Right lung (tissue), 10 donors: Measurements from ENCODE around the gene KLF12. TPM values are rescaled to one million over a fixed set of nuclear protein-coding genes. Genes with fewer than 3 reads are reported as not detected.
A peak's percentile ranks its signal among the peaks of the same experiment; 100 is the strongest.

Source experiments
- DNase-seq, 2 donors: peaks; one replicate each; pipeline ENCODE4 v3.0.0-alpha.2; 2013
- long read RNA-seq, 8 donors: transcript quantifications; one replicate each; lab custom pipeline, GENCODE V29; 2026
- polyA plus RNA-seq, 5 donors: library from polyadenylated mRNA; unstranded; fragments of 120-200 nt; gene quantifications; one replicate each; pipeline versions ENCODE4 v1.2.1 to v1.2.3, GENCODE V29; 2013; ENCODE audit warnings: inconsistent platforms in 1 of 5, low replicate concordance in 1 of 5; ENCODE audit not compliant: insufficient read length in 5 of 5, insufficient read depth in 1 of 5

Gene KLF12
- polyA plus RNA-seq = 10 to 100 TPM; 14.1 to 26.4 (median 24.7) TPM
- long read RNA-seq, donor 1, full-length matches to known transcripts = 1 of 1 reads
- long read RNA-seq, donor 1, partial matches to known transcripts = 0 of 1 reads
- long read RNA-seq, donor 1, other reads (novel, unspliced or antisense) = 0 of 1 reads
- long read RNA-seq, donor 2 = 0 reads
- long read RNA-seq, donor 3 = 0 reads
- long read RNA-seq, donor 4 = 0 reads
- long read RNA-seq, donor 5 = 0 reads
- long read RNA-seq, donor 6 = 0 reads
- long read RNA-seq, donor 7 = 0 reads
- long read RNA-seq, donor 8 = 0 reads

- DNase-seq = peak; percentile 89
Observed at GRCh38 chr13:74134221-74134776, at the start of gene KLF12. TSS of gene KLF12 (minus strand) at chr13:74134404.

DNA sequence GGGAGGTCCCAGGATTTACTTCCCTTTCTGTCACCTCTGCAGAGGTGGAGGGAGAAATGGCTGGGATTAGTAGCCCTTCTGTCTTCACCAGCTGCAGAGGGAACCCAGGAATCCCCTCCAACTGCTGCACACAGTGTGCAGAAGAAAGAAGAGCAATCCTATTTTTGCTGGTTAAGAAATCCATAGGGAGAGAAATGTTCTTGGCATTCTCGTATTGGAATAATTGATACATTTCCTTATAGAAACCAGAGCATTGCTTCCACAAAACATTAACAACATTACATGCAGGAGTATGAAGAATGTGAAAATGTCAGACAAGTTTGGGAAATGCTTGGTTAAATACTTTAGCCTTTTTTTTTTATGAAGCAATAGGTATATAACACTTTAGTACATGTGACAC is 48.3 kb upstream of the KLF12 start:
- DNase-seq = no peak

DNA sequence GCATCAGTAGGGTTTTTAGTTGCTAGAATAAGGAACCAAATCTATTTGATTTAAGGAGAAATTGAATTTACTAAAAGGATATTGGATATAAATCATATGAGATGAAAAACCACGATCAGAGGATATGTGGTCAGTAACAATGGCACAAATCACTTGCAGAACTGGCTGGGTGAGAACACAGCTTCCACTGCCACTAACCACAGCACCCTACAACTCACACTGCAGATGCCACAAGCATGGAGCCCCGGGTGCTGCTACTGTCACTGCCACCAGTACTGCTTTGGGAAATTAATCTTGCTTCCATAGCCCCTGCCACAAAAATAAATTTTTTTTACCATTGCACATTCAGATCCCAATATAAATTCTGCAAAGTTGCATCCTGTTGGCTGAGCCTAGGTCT is 40.6 kb upstream of the KLF12 start:
- no peak for DNase-seq

DNA sequence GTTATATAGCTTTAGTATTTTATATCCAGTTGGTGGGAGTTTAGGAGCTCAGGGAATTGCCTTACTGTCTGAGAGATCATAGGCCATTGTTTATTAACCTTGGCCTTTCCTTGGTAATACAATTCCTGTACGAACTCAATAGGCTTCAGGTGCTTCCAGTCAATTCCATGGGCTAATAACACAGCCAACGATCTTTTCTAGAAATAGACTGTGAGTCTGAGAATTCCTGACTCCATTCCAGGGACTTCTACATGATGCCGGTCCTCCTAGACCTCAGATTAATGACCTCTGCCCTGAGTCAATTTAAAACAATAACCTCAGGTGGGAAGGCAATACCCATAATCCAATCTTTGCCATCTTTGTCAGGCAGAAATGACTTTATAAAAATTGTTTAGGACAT is 39.6 kb upstream of the KLF12 start:
- DNase-seq = no peak

GRCh38 chr13:74171641-74172040 is 37.4 kb upstream of the KLF12 start:
- DNase-seq = no peak

- no peak for DNase-seq
Observed at GRCh38 chr13:74169676-74170075, 35.5 kb upstream of the KLF12 start.

GRCh38 chr13:74168263-74168675 is 34.1 kb upstream of the KLF12 start:
- DNase-seq = no peak

GRCh38 chr13:74166261-74167004 is 32.2 kb upstream of the KLF12 start:
- DNase-seq = no peak

DNA sequence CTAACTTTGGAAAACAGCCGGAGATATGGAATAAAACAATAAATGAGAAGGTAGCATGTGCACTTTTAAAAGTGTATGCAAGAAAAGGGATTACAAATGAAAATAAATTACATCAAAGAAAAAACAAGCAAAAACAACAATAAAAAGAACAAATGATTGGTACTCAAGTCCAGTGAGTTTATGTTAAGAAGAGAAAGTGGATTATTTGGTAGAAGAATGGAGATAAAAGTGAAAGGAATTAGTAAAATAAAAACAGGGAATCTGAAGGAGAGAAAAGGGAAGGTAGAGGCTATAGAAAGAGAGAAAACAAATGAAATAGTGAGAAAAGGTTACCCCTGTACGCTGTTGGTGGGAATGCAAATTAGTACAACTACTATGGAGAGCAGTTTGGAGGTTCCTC is 28.6 kb upstream of the KLF12 start:
- no peak for DNase-seq

DNA sequence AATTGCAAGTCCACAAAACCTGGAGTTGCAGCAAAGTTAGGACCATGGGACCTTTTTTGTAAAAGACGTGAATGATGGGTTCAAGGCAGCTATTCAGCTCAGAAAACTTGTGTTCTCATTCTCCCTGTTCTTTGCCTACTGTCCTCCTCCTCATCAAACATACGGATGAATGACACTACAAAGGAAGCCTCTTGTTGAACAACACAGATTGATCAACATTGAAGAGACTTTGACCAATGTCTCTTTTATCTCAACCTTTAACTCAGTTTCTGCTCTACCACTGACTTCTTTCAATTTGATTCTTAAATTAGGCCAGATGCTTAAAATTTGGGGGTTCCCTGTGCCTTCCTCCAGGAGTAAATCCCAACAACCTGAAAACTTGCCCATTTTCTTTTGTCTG is 27.9 kb upstream of the KLF12 start:
- DNase-seq = no peak

DNA sequence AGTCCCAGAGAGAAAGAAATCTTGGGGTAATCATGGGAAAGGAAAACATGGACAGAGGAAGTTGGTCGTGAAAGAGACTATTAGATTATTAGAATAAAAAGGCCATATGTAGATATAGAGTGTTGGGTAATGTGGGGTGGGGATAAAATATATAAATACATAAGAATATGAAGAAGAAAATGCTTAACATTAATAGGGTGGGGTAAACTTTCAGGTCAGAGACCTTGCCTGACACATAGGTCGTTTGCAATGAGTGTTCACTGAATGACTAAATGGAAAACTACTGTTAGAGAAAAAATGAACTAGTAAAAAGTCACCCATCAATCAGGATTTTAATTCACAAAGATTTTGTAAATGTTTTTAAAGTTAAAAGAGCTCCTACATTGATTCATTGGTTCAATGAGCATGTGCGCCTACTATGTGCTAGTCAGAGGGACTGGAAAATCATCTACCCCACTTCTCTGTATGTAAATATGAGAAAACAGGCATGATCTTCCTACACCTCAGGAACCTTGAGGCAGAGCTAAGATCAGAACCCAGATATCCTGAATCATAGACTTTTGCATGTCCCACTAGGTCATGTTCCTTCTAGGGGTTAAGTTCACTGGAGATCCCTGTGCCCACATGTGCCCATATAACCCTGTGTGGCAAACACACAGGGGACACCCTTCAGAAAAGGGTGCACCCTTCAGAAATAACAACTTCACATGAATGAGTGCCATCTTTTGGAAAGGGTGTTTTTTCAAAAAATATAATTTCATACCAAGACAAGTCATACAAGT is 24.6 kb upstream of the KLF12 start:
- no peak for DNase-seq

- peak in 1 of 2 donors; percentile 28 for DNase-seq
Observed at GRCh38 chr13:74158028-74158427, 23.8 kb upstream of the KLF12 start.

DNA sequence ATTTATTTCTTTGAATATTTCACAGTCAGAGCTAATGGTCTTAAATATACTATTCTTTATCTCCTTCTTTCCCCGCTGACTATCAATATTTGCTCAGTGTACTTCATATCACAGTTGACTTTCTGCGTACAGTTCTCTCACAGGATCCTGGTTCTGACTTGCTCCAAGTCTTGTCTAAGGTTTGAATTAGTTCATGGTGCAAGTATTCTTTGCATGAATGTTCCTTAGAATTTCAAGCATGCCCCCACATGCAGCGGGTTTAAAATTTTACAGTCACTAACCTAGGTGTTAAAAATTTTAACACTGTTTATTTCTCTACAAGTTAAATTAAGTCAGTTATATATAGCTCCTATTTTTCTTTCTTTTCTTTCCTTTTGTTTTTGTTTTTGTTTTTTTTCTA is 20.8 kb upstream of the KLF12 start:
- DNase-seq = no peak

GRCh38 chr13:74153316-74153715 is 19.1 kb upstream of the KLF12 start:
- DNase-seq = no peak

GRCh38 chr13:74151859-74152258 is 17.7 kb upstream of the KLF12 start:
- DNase-seq = no peak

GRCh38 chr13:74148352-74148751 is 14.1 kb upstream of the KLF12 start:
- DNase-seq = no peak

DNA sequence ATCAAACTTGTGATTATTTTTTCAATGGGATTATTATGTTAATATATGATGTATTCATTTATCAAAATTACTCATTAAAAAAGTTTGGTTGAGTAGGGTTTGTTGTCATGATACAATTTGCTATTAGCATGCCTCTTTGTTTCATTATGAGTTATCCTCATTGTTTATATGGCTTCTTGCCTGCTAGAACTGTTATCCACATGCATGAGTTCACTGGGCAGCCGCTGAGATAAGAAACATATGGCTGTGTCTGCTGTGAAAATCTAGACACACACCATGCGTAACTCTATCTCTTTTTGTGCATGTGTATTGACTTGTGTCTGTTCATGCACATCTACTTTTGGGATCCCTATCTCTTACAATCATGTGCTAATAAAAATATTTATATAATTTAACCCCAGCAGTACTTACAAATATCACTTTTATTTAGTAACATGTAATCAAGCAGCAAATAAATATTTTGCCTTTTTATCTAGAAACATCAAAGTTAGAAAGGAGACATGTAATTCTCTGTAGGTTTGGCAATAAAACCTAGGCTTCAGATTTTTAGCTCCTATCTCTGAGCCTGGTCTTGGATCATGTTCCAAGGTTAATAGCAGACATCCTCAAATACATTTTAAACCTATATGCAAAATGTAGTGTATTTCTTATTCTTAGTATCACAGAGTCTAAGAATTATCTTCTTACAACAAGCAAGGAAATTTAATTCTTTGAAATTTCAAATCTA is 11.2 kb upstream of the KLF12 start:
- DNase-seq = peak; percentile 75 to 81

- no peak for DNase-seq
Observed at GRCh38 chr13:74144269-74144668, 10.1 kb upstream of the KLF12 start.

DNA sequence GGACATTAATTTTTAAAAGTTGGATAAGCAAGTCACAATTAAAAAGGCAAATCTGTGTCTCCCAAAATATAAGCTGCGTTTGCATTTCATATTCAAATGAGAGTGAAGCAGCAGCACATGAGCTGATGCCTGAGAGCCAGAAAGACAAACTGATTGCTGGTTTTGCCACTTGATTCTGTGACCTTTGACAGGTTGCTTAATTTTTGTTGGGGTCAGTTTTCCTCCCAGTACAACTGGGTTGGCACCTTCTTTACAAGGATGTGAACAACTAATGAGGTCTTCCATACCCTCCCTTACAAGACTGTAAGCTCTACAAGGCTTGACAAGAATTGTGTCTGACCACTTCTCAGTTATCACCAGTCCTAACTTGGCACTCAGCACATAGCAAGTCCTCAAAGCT is 8.1 kb upstream of the KLF12 start:
- DNase-seq = no peak

DNA sequence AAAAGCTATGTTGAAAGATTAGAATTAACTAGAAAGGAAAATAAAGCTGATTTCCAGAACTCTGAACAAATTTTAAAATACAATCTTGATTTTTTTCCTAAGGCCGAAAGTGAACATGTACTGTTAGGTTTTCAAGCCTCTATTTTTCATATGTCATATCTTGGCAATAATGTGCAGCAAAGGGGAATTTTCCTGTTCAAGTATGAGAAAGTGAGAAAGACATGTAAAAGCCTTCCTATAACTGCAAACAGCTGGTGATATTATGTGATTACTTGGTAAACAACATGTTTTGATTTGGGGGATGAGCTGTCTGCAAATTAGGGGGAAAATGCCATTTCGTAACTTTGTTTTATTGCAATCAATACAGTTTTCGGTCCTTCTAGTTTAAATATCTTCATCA is 4.0 kb upstream of the KLF12 start:
- DNase-seq = peak in 1 of 2 donors; percentile 31

DNA sequence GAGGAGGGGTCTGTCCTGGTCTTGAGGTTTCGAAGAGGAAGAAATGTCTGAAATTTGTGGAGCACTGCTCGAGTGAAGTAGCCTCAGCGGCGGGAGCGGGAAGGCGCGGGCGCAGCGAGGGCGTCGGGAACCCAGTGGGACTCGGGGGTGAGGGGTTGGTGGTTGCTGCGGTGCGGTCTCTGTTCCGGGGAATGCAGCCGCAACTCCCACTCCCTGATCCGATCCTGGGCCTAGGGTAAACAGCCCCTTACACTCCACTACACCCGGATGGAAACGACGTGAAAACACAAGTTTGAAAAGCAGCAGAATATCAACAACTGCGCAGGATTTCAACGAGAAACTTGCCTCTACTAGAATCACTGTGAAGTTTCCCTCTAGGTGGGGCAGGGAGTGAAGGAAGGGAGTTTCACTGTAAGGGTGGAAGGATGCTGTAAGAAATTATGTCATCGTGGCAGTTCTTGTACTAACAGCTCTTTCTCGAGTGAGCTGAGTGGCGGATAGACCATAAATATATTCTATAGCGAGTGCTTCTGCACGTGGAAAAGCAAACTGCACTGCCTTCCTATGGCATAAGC is 2.0 kb upstream of the KLF12 start:
- peak; percentile 52 to 54 for DNase-seq
